Mucosa of descending colon (tissue), 3 donors: Measurements from ENCODE around the gene NXF1. TPM values are rescaled to one million over a fixed set of nuclear protein-coding genes. Genes with fewer than 3 reads are reported as not detected.

Experiments
- ATAC-seq: fragments of 200-7000 bp; cut with Tn5 transposase; one replicate; pipeline ENCODE4 v1.9.1; 2020; ENCODE audit warnings: mild to moderate bottlenecking, moderate library complexity
- DNase-seq, 3 donors: peaks; one replicate each; pipeline ENCODE4 v3.0.0-alpha.2; 2020
- H3K36me3 ChIP-seq: fragments of 200-600 bp; one replicate; pipeline ENCODE4 v1.8.0; 2021; ENCODE audit warnings: low read depth, mild to moderate bottlenecking
- H3K4me1 ChIP-seq: fragments of 200-600 bp; one replicate; pipeline ENCODE4 v1.8.0; 2021; ENCODE audit warnings: low read depth, mild to moderate bottlenecking
- H3K4me3 ChIP-seq: fragments of 200-600 bp; one replicate; pipeline ENCODE4 v1.8.0; 2021; ENCODE audit warnings: mild to moderate bottlenecking
- H3K9me3 ChIP-seq: fragments of 200-600 bp; one replicate; pipeline ENCODE4 v1.8.0; 2021; ENCODE audit warnings: mild to moderate bottlenecking
- CTCF ChIP-seq: fragments of 200-600 bp; IDR thresholded peaks from one replicate; pipeline ENCODE4 v1.8.0; 2022; ENCODE audit warnings: antibody characterized with exemption, mild to moderate bottlenecking
- intact Hi-C, 2 donors: fragments of 100-400 bp; cut with DNase I in 1 of 2; cut with micrococcal nuclease in 1 of 2; formaldehyde crosslinking; loops; one replicate each; pipeline versions ENCODE4 v1.11.0 to v1.11.1; 2022; cut with DNase I, micrococcal nuclease
- long read RNA-seq, 2 donors: library from polyadenylated mRNA; unstranded; transcript quantifications; one replicate each; pipeline ENCODE4 v2.0.0, GENCODE V29; 2019 to 2021
- total RNA-seq, 3 donors: library from RNA; stranded (reverse); fragmentation: NEBNext Ultra II Directional in 2 of 3; extraction: Animal tissue kit (Norgen Biotek cat#: 25700) in 2 of 3; gene quantifications; one replicate each; pipeline versions ENCODE4 v1.2.1 to v1.2.4, GENCODE V29; 2021 to 2023
- donor health status: DM: no; HTN: no; CAD: no; lungs with moderate emphysema.
- donor health status: DM: no; HTN: no; CAD: no.
- donor health status: DM: no; HTN: yes; CAD: no.

The NXF1 gene
- 100 to 1,000 TPM in 1 of 3 donors, 10 to 100 TPM in 2; 46.7 to 103 (median 55.0) TPM for total RNA-seq
- long read RNA-seq, donor 1, full-length matches to known transcripts, result 20 of 48 reads
- long read RNA-seq, donor 1, partial matches to known transcripts, result 21 of 48 reads
- long read RNA-seq, donor 1, other reads (novel, unspliced or antisense), result 7 of 48 reads
- long read RNA-seq, donor 2, full-length matches to known transcripts, result 5 of 8 reads
- long read RNA-seq, donor 2, partial matches to known transcripts, result 2 of 8 reads
- long read RNA-seq, donor 2, other reads (novel, unspliced or antisense), result 1 of 8 reads

- no peaks in the 10 kb centered on the region for H3K9me3 ChIP-seq
- ATAC-seq (peak; percentile 98), DNase-seq (peak; percentile 95 to 98 (median 96))
- no peaks in the 10 kb centered on the region for H3K36me3 ChIP-seq
- H3K4me1 ChIP-seq, result peaks cover 19% of the 10 kb centered on the region
- H3K4me3 ChIP-seq, result peak within 1 kb of the TSS; percentile 60
- TF ChIP-seq CTCF, result no peak
- intact Hi-C loops, result no loop called here
Observed at GRCh38 chr11:62805076-62805892, at the start of gene NXF1. Gene NXF1 (minus strand): TSS chr11:62805440. CDS start chr11:62805356, 84 bp downstream.

- peaks cover 27% of the 10 kb centered on the region for H3K4me1 ChIP-seq
- no peak for DNase-seq
- no peak for ATAC-seq
- H3K9me3 ChIP-seq, result no peaks in the 10 kb centered on the region
- peaks cover 12% of the 10 kb centered on the region for H3K36me3 ChIP-seq
- intact Hi-C loops, result no loop called here
- H3K4me3 ChIP-seq, result peak overlapping the region; percentile 74
- TF ChIP-seq CTCF, result no peak
Observed at GRCh38 chr11:62854013-62854824, 49.0 kb upstream of the NXF1 start.

GRCh38 chr11:62853279-62853965, 48.2 kb upstream of the NXF1 start:
- TF ChIP-seq CTCF, result no peak
- DNase-seq (no peak), ATAC-seq (no peak)
- Histone ChIP-seq H3K4me1 (peaks cover 27% of the 10 kb centered on the region), H3K36me3 (peaks cover 12% of the 10 kb centered on the region), H3K4me3 (no peak overlapping the region), H3K9me3 (no peaks in the 10 kb centered on the region)
- intact Hi-C loops, result no loop called here

GRCh38 chr11:62852523-62853188, 47.4 kb upstream of the NXF1 start:
- intact Hi-C loops, result no loop called here
- H3K4me1 ChIP-seq, result peaks cover 22% of the 10 kb centered on the region
- no peak for TF ChIP-seq CTCF
- peaks cover 12% of the 10 kb centered on the region for H3K36me3 ChIP-seq
- H3K4me3 ChIP-seq, result no peak overlapping the region
- ATAC-seq, result no peak
- no peaks in the 10 kb centered on the region for H3K9me3 ChIP-seq
- DNase-seq, result no peak
